ENCODE data around the gene RASGRP2.

Gene RASGRP2

DNA sequence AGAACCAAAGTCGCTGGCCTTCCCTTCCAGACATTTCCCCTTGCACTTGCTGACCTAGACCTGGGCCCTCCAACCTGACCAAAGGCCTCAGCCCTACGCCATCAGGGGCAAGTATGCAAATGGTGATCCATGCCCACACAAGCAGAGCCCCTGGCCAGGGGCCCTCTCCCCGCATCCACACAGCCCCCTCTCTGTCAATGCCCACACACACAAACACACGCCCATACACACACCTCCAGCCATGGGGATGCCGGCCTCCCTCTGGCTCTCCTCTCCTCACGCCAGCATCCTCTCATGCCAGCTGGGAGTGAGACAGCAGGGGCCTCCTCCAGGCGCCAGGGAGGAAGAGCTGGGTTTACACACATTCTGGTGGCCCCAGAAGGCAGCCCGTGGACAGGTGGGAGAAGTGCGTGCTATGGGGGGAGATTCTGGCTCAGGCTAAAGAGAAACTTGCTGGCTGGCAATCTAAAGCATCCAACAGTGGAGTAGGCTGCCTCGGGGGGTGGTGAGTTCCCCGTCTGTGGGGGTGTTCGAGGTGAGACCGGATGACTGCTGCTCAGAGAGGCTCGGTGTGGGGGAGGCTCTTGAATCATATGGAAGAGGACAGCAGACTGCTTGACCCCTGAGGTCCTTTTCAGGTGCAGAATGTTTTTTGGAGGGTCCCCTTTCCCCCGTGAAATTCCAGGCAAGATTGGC is 25.7 kb downstream of the RASGRP2 start:
- TF ChIP-seq, protein P1, sequence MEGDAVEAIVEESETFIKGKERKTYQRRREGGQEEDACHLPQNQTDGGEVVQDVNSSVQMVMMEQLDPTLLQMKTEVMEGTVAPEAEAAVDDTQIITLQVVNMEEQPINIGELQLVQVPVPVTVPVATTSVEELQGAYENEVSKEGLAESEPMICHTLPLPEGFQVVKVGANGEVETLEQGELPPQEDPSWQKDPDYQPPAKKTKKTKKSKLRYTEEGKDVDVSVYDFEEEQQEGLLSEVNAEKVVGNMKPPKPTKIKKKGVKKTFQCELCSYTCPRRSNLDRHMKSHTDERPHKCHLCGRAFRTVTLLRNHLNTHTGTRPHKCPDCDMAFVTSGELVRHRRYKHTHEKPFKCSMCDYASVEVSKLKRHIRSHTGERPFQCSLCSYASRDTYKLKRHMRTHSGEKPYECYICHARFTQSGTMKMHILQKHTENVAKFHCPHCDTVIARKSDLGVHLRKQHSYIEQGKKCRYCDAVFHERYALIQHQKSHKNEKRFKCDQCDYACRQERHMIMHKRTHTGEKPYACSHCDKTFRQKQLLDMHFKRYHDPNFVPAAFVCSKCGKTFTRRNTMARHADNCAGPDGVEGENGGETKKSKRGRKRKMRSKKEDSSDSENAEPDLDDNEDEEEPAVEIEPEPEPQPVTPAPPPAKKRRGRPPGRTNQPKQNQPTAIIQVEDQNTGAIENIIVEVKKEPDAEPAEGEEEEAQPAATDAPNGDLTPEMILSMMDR (IDR thresholded peaks at IDR 0.05; ENCODE audit: low read depth, low read length, missing control alignments), result no peak
- H3K4me3 ChIP-seq (replicated peaks; ENCODE audit: low read depth, low read length), result no peak overlapping the region
- no peak for DNase-seq (ENCODE audit: extremely low read depth, low read depth)

DNA sequence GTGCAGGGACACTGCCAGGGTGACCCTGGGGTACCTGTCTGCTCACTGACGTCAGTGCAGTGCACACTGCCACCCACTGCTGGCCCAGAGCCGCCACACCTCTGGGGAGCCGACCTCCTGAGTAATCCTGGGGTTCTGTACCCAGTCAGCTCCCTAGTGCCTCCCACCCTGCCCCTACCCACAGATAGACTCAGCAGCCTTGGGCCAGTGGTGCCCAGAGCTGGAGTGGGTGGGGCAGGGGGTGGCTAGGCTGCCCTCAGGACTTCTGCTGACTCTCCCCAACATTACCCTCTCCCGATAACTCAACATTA is 26.7 kb downstream of the RASGRP2 start:
- TF ChIP-seq, protein P1 (IDR thresholded peaks at IDR 0.05; ENCODE audit: low read depth, low read length, missing control alignments), result no peak
- no peak overlapping the region for H3K4me3 ChIP-seq (replicated peaks; ENCODE audit: low read depth, low read length)
- DNase-seq (ENCODE audit: extremely low read depth, low read depth), result no peak

DNA sequence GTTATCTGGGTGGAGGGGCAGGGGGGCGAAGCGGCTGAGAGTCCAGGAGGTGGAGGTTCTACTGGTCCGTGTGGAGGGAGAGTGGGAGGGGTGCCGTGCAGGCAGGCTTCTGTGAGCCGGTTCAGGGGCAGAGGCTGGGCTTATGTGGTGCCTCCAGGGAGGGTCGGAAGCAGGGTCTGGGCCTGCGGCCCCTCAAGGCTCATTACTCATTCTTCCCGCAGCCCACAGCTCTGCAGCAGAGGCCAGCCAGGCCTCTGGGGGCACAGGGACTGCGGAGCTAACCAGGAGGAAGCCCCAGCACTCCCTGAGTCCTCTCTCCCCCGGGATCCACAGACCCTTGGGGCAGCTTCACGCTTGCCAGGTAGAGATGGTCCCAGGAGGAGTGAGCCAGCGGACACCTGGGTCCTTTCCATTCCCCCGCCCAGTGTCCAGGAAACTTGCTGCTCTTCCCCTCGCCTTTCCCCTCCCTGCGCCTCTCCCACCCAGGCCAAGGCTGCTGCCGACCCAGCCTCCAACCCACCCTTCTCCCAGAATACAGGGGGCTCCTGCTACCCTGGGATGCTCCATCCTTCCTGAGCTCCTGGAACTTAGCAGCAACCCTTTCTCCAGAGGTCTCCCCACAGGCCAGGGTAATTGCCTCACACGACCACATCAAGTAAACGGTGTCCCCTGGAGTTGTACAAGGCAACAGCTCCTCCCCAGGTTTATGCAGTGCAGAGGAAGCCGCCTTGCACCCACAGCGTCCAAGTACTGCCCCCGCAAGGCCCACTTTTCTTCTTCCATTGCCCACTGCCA is 27.3 kb downstream of the RASGRP2 start:
- TF ChIP-seq, protein P1 (IDR thresholded peaks at IDR 0.05; ENCODE audit: low read depth, low read length, missing control alignments), result no peak
- H3K4me3 ChIP-seq (replicated peaks; ENCODE audit: low read depth, low read length), result no peak overlapping the region
- DNase-seq (ENCODE audit: extremely low read depth, low read depth), result no peak

DNA sequence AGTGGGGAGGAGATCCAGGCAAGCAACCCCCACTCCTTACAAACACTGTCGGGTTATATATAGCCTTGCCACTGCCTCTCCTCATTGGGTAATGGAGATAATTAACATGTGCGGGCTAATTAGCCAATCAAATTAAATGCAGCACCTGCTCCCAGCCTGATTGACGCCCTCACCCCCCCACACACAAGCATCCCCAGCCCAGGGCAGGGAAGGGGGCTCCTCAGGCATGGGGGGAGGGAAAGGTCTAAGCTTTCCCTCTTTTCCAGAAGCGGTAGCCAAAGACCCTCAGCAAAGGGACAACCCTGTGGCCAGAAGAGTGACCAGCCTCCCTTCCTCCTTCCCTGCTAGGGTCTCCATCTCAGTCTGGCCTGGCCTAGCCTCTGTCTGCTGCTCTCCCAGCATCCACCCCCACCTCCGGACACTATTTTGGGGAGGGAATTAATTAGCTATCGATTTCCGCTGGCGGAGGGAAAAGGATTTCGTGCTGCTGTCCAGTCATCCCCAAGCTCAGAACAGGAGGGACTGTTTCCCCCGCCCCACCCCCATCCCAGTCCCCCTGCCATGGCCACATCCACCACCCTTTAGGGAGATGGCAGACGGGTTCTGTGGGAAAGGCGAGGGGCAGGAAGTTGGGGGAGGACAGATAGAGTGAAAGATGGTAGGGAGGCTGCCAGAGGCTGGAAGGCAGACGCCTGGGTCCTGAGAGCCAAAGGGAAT is 28.0 kb downstream of the RASGRP2 start:
- TF ChIP-seq, protein P1 (IDR thresholded peaks at IDR 0.05; ENCODE audit: low read depth, low read length, missing control alignments), result no peak
- DNase-seq (ENCODE audit: extremely low read depth, low read depth), result no peak
- no peak overlapping the region for H3K4me3 ChIP-seq (replicated peaks; ENCODE audit: low read depth, low read length)

DNA sequence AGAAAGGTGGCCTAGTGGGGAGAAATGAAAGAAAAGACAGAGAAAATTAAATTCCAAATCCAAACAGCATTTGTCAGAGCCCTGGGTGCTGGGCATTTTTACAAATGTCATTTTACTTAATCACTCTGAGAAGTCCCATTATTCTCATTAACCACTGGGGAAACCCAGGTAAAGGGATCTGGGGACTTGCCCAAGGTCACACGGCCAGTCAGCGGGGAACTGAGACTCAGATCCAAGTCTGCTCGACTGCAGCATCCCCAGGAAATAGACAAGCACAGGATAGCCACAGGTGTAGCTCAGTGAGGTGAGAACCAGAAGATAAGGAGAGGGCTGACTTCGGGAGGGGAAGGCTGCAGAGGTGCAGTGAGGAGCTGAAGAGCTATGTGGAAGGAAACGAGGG is 28.8 kb downstream of the RASGRP2 start:
- no peak for DNase-seq (ENCODE audit: extremely low read depth, low read depth)
- TF ChIP-seq, protein P1 (IDR thresholded peaks at IDR 0.05; ENCODE audit: low read depth, low read length, missing control alignments), result no peak
- no peak overlapping the region for H3K4me3 ChIP-seq (replicated peaks; ENCODE audit: low read depth, low read length)

DNA sequence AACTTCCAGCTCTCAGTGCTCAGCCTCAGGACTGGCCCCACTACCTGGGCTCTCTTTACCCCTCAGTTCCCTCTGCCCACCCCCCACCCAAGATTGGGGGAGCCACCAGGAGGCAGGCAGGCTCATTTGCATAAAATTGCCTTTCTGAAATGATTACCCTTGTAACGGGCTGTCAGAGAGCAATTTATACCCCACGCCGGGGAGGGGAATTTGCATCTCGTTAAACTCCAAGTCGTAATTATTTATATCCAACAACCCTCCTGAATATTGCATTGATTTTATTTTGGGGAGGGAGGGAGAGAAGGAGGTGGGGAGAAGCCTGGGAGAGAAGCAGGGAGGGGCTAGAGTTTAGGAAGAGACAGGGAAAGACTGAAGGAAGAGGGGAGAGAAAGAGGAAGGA is 29.3 kb downstream of the RASGRP2 start:
- no peak for DNase-seq (ENCODE audit: extremely low read depth, low read depth)
- H3K4me3 ChIP-seq (replicated peaks; ENCODE audit: low read depth, low read length), result no peak overlapping the region
- TF ChIP-seq, protein P1 (IDR thresholded peaks at IDR 0.05; ENCODE audit: low read depth, low read length, missing control alignments), result no peak
